Body of pancreas (tissue), 4 donors: ENCODE measurements around the gene AGAP1.

Experiments
- CTCF ChIP-seq, 7 experiments: fragments of 450-650 bp in 4 of 7; fragments of 200-600 bp in 3 of 7; sonication (generic) in 3 of 7; IDR thresholded peaks; one replicate each; pipeline ENCODE4 v1.5.1; 2016 to 2019; ENCODE audit warnings: antibody characterized with exemption in 7 of 7
- POLR2A ChIP-seq, 3 donors: fragments of 450-650 bp; IDR thresholded peaks; one replicate each; pipeline ENCODE4 v1.6.1; 2016; ENCODE audit warnings: antibody characterized with exemption in 3 of 3, mild to moderate bottlenecking in 2 of 3

GRCh38 chr2:235592430-235592829 lies 98.6 kb downstream of the AGAP1 start:
- TF ChIP-seq POLR2A (IDR thresholded peaks at IDR 0.05) (no peak), CTCF (IDR thresholded peaks at IDR 0.05) (no peak)
